Activated CD8-positive, alpha-beta memory T cell treated with anti-CD3 and anti-CD28 coated beads, Interleukin-2, amount 50 U/mL, for 1 hour (primary cell): ENCODE measurements around the gene LUC7L2.
"Not testable (repeated sequence)": the region's sequence is repeated elsewhere in the genome, so short reads cannot be mapped to it uniquely, and the experiment has no call there.

Experiments used
- DNase-seq: peaks from one replicate; pipeline ENCODE4 v3.0.0-alpha.2; 2020; ENCODE audit errors: extremely low read depth

LUC7L2 gene

GRCh38 chr7:139446051-139446890, 86.6 kb downstream of the LUC7L2 start:
- no peak for DNase-seq

GRCh38 chr7:139450851-139451250, 91.2 kb downstream of the LUC7L2 start:
- DNase-seq: no peak

GRCh38 chr7:139451638-139452037, 91.9 kb downstream of the LUC7L2 start:
- DNase-seq: no peak

- DNase-seq: no peak
Observed at GRCh38 chr7:139452958-139453672, 93.4 kb downstream of the LUC7L2 start.

- DNase-seq: no peak
Observed at GRCh38 chr7:139453673-139454321, 94.1 kb downstream of the LUC7L2 start.

- no peak for DNase-seq
Observed at GRCh38 chr7:139455789-139456188, 96.1 kb downstream of the LUC7L2 start.

GRCh38 chr7:139456511-139456910, 96.8 kb downstream of the LUC7L2 start:
- no peak for DNase-seq

- no peak for DNase-seq
Observed at GRCh38 chr7:139457153-139457946, 97.7 kb downstream of the LUC7L2 start.

- not testable (repeated sequence) for DNase-seq
Observed at GRCh38 chr7:139463421-139463820, 103.7 kb downstream of the LUC7L2 start.

- DNase-seq: not testable (repeated sequence)
Observed at GRCh38 chr7:139464511-139464910, 104.8 kb downstream of the LUC7L2 start.

- DNase-seq: not testable (repeated sequence)
Observed at GRCh38 chr7:139465072-139465471, 105.4 kb downstream of the LUC7L2 start.

- DNase-seq: not testable (repeated sequence)
Observed at GRCh38 chr7:139467729-139468128, 108.0 kb downstream of the LUC7L2 start.

GRCh38 chr7:139468281-139468680, 108.6 kb downstream of the LUC7L2 start:
- DNase-seq: not testable (repeated sequence)

- DNase-seq: no peak
Observed at GRCh38 chr7:139471740-139472353, 112.2 kb downstream of the LUC7L2 start.
